ENCODE data around the gene ANKRD12. TPM values are rescaled to one million over a fixed set of nuclear protein-coding genes. Genes with fewer than 3 reads are reported as not detected.

The ANKRD12 gene
- total RNA-seq, 4 donors from 2014 or later, result 13.0 to 60.3 (median 23.4) TPM

DNA sequence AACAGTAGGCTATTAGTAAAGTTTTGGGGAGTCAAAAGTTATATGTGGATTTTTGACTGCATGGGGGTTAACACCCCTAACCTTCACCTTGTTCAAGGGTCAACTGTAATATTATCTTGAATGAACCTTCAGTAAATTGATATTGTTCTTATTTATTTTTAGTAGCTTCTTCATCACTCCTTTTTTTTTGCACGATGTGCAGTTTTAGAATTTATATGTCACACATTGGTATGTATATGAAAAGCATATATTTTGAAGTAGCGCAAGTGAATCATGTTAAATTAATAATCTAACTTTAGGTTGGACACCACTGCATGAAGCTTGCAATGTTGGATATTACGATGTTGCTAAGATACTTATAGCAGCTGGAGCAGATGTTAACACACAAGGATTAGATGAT lies 79.9 kb downstream of the ANKRD12 start:
- peaks cover 0 to 93% (median 4%) of the 10 kb centered on the region in 3 donors for H3K36me3 ChIP-seq
- no peak for DNase-seq
- WGBS, 2 donors, result 91 to 93% methylated on average over 3 of the region's 3 CpGs
- H3K27me3 ChIP-seq, result no peaks in the 10 kb centered on the region
- H3K4me3 ChIP-seq, result no peak overlapping the region
- TF ChIP-seq POLR2A (IDR thresholded peaks at IDR 0.05), result no peak
- TF ChIP-seq, protein P1, sequence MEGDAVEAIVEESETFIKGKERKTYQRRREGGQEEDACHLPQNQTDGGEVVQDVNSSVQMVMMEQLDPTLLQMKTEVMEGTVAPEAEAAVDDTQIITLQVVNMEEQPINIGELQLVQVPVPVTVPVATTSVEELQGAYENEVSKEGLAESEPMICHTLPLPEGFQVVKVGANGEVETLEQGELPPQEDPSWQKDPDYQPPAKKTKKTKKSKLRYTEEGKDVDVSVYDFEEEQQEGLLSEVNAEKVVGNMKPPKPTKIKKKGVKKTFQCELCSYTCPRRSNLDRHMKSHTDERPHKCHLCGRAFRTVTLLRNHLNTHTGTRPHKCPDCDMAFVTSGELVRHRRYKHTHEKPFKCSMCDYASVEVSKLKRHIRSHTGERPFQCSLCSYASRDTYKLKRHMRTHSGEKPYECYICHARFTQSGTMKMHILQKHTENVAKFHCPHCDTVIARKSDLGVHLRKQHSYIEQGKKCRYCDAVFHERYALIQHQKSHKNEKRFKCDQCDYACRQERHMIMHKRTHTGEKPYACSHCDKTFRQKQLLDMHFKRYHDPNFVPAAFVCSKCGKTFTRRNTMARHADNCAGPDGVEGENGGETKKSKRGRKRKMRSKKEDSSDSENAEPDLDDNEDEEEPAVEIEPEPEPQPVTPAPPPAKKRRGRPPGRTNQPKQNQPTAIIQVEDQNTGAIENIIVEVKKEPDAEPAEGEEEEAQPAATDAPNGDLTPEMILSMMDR (IDR thresholded peaks at IDR 0.05), result no peak
- no peaks in the 10 kb centered on the region for H3K4me1 ChIP-seq
- H3K27ac ChIP-seq, result no peak overlapping the region
- intact Hi-C loops (cut with DNase I), result no loop called here
- no peaks in the 10 kb centered on the region for H3K9me3 ChIP-seq

DNA sequence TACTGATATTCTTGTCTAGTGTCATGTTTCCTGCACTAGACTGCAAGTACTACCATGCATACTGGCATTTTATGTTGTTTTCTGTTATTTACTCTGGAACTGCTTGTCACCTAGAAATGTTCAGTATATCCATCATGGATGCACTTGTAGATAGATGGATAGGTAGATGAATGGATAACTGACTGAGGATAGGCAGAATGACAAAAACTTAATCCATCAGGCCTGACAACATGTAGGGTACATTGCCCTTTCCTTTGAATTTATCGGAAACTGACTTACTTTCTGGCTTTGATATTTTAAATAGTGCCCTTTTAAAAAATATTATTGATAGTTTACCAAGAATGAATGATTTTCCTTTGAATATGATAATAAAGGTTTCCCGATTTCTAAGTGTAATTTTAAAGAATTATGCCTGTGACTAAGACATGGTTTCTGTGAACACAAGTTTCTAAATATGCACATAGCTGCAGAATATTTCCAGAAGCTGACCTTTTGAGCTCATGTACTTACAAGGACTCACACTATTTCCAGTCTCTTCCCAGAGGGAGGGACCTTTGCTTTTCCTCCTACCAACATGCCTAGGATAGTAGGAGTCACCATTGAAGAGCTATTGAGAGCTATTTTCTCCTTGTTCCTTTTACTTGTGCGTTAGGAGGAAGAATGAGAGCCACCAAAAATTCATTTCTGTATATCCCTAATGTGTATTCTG lies 81.3 kb downstream of the ANKRD12 start:
- peaks cover 0 to 93% (median 0%) of the 10 kb centered on the region in 3 donors for H3K36me3 ChIP-seq
- 79 to 92% methylated on average over 3 of the region's 3 CpGs for WGBS, 2 donors
- TF ChIP-seq, protein P1 (IDR thresholded peaks at IDR 0.05), result no peak
- no peak for TF ChIP-seq POLR2A (IDR thresholded peaks at IDR 0.05)
- H3K27me3 ChIP-seq, result no peaks in the 10 kb centered on the region
- no peaks in the 10 kb centered on the region for H3K4me1 ChIP-seq
- H3K4me3 ChIP-seq, result no peak overlapping the region
- intact Hi-C loops (cut with DNase I), result no loop called here
- H3K27ac ChIP-seq, result no peak overlapping the region
- no peaks in the 10 kb centered on the region for H3K9me3 ChIP-seq
- no peak for DNase-seq

DNA sequence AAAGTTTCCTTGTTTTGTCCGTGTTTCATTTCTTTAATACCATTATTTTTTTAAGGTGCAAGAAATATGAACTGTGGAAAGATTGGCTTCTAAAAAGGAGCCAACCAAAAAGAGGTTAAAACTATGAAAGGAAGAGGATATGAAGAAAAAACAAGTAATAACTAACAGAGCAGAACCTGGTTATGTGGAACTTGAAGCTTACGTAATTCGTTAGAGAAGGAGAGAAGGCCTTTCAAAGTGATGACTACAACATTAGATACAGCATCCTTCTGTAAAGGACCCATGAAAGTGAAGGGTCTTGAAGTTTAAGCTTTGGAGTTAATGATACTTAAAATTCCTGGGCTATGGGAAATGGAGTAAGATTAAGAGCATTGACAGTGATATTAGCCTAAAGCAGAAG lies 84.5 kb downstream of the ANKRD12 start:
- intact Hi-C loops (cut with DNase I), result no loop called here
- Histone ChIP-seq H3K9me3 (no peaks in the 10 kb centered on the region), H3K4me1 (no peaks in the 10 kb centered on the region), H3K4me3 (no peak overlapping the region), H3K27me3 (no peaks in the 10 kb centered on the region), H3K27ac (no peak overlapping the region), H3K36me3 (peaks cover 0 to 96% (median 0%) of the 10 kb centered on the region in 3 donors)
- TF ChIP-seq, protein P1 (IDR thresholded peaks at IDR 0.05), result no peak
- no peak for TF ChIP-seq POLR2A (IDR thresholded peaks at IDR 0.05)
- 82 to 86% methylated on average over 3 of the region's 3 CpGs for WGBS, 2 donors
- no peak for DNase-seq

DNA sequence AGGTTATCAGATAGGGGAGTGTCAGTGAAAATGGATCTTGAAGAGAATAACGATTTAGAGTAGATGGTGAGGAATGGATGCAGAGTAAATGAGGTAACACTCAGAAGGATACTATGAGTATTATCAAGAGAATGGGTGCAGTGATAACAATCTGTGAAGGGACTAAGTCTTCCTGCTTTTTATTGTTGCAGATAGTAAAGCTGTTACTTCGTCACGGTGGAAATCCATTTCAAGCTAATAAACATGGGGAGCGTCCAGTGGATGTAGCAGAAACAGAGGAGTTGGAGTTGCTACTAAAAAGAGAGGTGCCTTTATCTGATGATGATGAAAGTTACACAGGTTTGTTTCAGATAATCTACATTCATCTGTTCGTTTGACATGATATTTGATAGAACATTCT lies 85.1 kb downstream of the ANKRD12 start:
- TF ChIP-seq, protein P1 (IDR thresholded peaks at IDR 0.05), result no peak
- TF ChIP-seq POLR2A (IDR thresholded peaks at IDR 0.05), result no peak
- H3K4me1 ChIP-seq, result no peaks in the 10 kb centered on the region
- no peaks in the 10 kb centered on the region for H3K27me3 ChIP-seq
- H3K9me3 ChIP-seq, result no peaks in the 10 kb centered on the region
- H3K27ac ChIP-seq, result no peak overlapping the region
- DNase-seq, result no peak
- H3K4me3 ChIP-seq, result no peak overlapping the region
- intact Hi-C loops (cut with DNase I), result no loop called here
- WGBS, 2 donors, result 92 to 93% methylated on average over 5 of the region's 5 CpGs
- peaks cover 0 to 96% (median 0%) of the 10 kb centered on the region in 3 donors for H3K36me3 ChIP-seq

DNA sequence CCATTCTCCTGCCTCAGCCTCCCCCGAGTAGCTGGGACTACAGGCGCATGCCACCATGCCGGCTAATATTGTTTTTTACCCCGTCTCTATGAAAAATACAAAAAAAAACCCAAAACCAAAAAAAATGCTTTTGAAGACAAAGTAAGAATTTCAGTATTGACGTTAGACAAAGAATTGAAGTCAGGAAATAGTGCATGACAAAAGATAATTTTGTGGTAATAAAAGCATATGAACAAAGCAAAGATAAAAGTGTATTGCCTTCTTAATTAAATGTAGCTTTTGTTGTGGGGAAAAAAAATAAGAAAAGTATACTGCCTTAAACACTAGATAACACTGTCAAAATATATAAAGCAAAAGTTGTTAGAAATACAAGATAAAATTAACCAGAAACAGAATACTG lies 86.8 kb downstream of the ANKRD12 start:
- H3K36me3 ChIP-seq, result peaks cover 0 to 96% (median 0%) of the 10 kb centered on the region in 3 donors
- no peaks in the 10 kb centered on the region for H3K27me3 ChIP-seq
- no peak overlapping the region for H3K27ac ChIP-seq
- H3K4me3 ChIP-seq, result no peak overlapping the region
- no peaks in the 10 kb centered on the region for H3K4me1 ChIP-seq
- DNase-seq, result no peak
- 95 to 98% methylated on average over 2 to 5 of the region's 5 CpGs for WGBS, 2 donors
- intact Hi-C loops (cut with DNase I), result no loop called here
- no peak for TF ChIP-seq POLR2A (IDR thresholded peaks at IDR 0.05)
- TF ChIP-seq, protein P1 (IDR thresholded peaks at IDR 0.05), result no peak
- no peaks in the 10 kb centered on the region for H3K9me3 ChIP-seq

All from esophagus squamous epithelium (tissue), 5 donors.